Stimulated activated CD4-positive, alpha-beta T cell treated with anti-CD3 and anti-CD28 coated beads, Interleukin-15, amount 100 ng/mL, for 1 hour (primary cell): ENCODE data around the gene INSL4.

Experiments
- DNase-seq, 2 donors: peaks; one replicate each; pipeline ENCODE4 v3.0.0-alpha.2; 2020; ENCODE audit warnings: low read depth in 1 of 2, low spot score in 1 of 2

INSL4 gene

GRCh38 chr9:5231212-5231611 lies at the start of gene INSL4:
Gene INSL4 (plus strand): TSS chr9:5231419. CDS start chr9:5231524, 105 bp downstream.
- no peak for DNase-seq

GRCh38 chr9:5184776-5185175 lies 46.4 kb upstream of the INSL4 start:
- DNase-seq: no peak

- DNase-seq: no peak
Measured at GRCh38 chr9:5185220-5185840, 45.9 kb upstream of the INSL4 start, which contains the start of gene INSL6. Gene INSL6 (minus strand): TSS chr9:5185639. CDS start chr9:5185602, 37 bp downstream.

GRCh38 chr9:5186416-5187169 lies 44.6 kb upstream of the INSL4 start:
- peak; percentile 9 to 18 for DNase-seq

- DNase-seq: no peak
Measured at GRCh38 chr9:5188060-5188984, 42.9 kb upstream of the INSL4 start.

- DNase-seq: no peak
Measured at GRCh38 chr9:5191985-5192384, 39.2 kb upstream of the INSL4 start.

- no peak for DNase-seq
Measured at GRCh38 chr9:5193345-5193744, 37.9 kb upstream of the INSL4 start.

GRCh38 chr9:5195463-5195862 lies 35.8 kb upstream of the INSL4 start:
- DNase-seq: no peak

- DNase-seq: no peak
Measured at GRCh38 chr9:5205071-5205470, 26.1 kb upstream of the INSL4 start.

GRCh38 chr9:5230554-5230953 lies 665 bp upstream of the INSL4 start:
- no peak for DNase-seq

GRCh38 chr9:5263351-5264218 lies 32.4 kb downstream of the INSL4 start:
- DNase-seq: no peak

- no peak for DNase-seq
Measured at GRCh38 chr9:5264219-5264595, 33.0 kb downstream of the INSL4 start.

- DNase-seq: no peak
Measured at GRCh38 chr9:5265939-5266338, 34.7 kb downstream of the INSL4 start.

- DNase-seq: no peak
Measured at GRCh38 chr9:5269249-5269715, 38.1 kb downstream of the INSL4 start.

GRCh38 chr9:5274770-5275169 lies 43.6 kb downstream of the INSL4 start:
- no peak for DNase-seq

GRCh38 chr9:5278486-5278885 lies 47.3 kb downstream of the INSL4 start:
- no peak for DNase-seq
